Heart left ventricle (tissue), 13 donors: ENCODE data around the gene XPNPEP1.

ENCODE experiments used
- CTCF ChIP-seq, 12 donors: fragments of 200-600 bp; sonication (generic) in 4 of 12; IDR thresholded peaks; one replicate each; pipeline versions ENCODE4 v1.5.0 to v1.8.0; 2018 to 2022; ENCODE audit warnings: antibody characterized with exemption in 12 of 12, mild to moderate bottlenecking in 5 of 12
- POLR2A ChIP-seq, 2 donors: fragments of 450-650 bp; IDR thresholded peaks; one replicate each; pipeline ENCODE4 v1.6.1; 2017; ENCODE audit warnings: antibody characterized with exemption in 2 of 2, mild to moderate bottlenecking in 2 of 2, moderate library complexity in 2 of 2
- donor health status: ischemic (EF 13 %, LVEDD 7.1; RV severe dilation, severe dysfunction).
- donor health status: DM: no; HTN: yes; CAD: no.
- donor health status: DM: no; HTN: no; CAD: no.
- donor health status: ischemic (EF 25% LVEDD 6.9; RV normal size, moderate dysfunction).
- donor health status: ischemic (EF 25% LVEDD 5.7; RV mildly dilated, moderate dysfunction).
- donor health status: ischemic (EF 35%, LVEDD 5.7; RV mildly dilated, moderate dysfunction).
- donor health status: nonischemic (EF 11% LVEDD 7.7; RV severe dilation, severe dysfunction).
- donor health status: DM: yes; HTN: yes; CAD: no.
- donor health status: PGD.
- donor health status: ischemic (EF 29% LVEDD 5.4; RV normal size, mild dysfunction).
- donor health status: nonischemic (EF 23%, LVEDD 6.1; RV moderate dilation, normal function).

GRCh38 chr10:109924967-109925620, 1.8 kb upstream of the XPNPEP1 start:
- TF ChIP-seq CTCF (IDR thresholded peaks at IDR 0.05), result no peak
- TF ChIP-seq POLR2A (IDR thresholded peaks at IDR 0.05), result no peak
